ENCODE measurements around the gene HERC5.

The HERC5 gene

DNA sequence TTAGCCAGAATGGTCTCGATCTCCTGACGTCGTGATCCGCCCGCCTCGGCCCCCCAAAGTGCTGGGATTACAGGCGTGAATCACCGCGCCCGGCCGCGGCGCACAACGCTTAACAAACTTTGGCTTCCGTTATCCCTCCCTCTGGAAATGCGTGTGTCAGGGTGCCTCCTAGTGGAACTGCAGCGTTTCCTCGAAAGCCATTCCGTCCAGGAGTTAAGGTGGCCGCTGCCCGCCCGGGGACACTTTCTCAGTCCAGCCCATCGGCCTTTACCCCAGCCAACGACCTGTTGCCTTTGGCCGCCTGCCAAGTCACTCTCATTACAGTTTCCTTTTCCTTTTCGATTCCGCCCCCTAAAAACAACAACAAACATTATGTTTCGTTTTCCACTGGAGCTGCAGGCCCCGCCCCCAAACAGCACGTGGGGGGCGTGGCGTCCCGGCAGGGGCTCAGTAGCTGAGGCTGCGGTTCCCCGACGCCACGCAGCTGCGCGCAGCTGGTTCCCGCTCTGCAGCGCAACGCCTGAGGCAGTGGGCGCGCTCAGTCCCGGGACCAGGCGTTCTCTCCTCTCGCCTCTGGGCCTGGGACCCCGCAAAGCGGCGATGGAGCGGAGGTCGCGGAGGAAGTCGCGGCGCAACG is at the start of gene HERC5:
Gene HERC5, plus strand, starts transcription at position 450 of the 637 bp plus-strand sequence. Its CDS starts 151 bp downstream, at position 601.
- TF ChIP-seq, protein P1, sequence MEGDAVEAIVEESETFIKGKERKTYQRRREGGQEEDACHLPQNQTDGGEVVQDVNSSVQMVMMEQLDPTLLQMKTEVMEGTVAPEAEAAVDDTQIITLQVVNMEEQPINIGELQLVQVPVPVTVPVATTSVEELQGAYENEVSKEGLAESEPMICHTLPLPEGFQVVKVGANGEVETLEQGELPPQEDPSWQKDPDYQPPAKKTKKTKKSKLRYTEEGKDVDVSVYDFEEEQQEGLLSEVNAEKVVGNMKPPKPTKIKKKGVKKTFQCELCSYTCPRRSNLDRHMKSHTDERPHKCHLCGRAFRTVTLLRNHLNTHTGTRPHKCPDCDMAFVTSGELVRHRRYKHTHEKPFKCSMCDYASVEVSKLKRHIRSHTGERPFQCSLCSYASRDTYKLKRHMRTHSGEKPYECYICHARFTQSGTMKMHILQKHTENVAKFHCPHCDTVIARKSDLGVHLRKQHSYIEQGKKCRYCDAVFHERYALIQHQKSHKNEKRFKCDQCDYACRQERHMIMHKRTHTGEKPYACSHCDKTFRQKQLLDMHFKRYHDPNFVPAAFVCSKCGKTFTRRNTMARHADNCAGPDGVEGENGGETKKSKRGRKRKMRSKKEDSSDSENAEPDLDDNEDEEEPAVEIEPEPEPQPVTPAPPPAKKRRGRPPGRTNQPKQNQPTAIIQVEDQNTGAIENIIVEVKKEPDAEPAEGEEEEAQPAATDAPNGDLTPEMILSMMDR (IDR thresholded peaks at IDR 0.05; ENCODE audit: insufficient read depth, low read depth, low read length, missing control alignments): peak; percentile 26
- peak; percentile 97 for DNase-seq (ENCODE audit: low read depth)
- H3K4me3 ChIP-seq (ENCODE audit: low read depth, low read length): peak within 1 kb of the TSS; percentile 97

DNA sequence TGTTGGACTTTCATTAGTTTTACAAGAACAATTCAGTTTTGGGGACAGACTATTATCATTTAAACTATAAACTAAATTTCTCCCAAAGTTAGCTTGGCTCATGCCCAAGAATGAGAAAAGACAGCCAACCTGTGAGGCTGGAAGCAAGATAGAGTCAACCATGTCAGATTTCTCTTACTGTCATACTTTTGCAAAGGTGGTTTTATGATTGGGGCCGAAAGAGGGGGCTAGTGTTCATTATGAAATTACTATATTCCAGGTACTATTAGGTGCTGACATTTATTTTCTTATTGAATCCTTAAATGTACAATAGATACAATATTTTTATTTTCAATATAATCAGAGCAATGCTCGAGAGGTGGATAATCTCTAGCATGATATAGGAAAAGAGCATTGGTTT is 47.7 kb upstream of the HERC5 start:
- no peak overlapping the region for H3K4me3 ChIP-seq (ENCODE audit: low read depth, low read length)
- no peak for DNase-seq (ENCODE audit: low read depth)
- TF ChIP-seq, protein P1 (IDR thresholded peaks at IDR 0.05; ENCODE audit: insufficient read depth, low read depth, low read length, missing control alignments): no peak

DNA sequence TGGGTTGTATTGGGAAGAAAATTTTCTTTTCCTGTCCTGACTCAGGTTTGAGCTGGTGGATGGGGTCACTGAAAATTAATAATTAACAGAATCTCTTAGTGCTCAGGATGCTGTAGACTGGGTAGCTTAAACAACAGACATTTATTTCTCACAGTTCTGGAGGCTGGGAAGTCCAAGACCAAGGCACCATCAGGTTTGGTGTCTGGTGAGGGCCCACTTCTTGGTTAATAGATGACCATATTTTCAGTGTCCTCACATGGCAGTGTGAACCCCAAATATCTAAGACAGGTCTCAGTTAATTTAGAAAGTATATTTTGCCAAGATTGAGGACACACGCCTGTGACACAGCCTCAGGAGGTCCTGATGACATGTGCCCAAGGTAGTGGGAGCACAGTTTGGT is 47.1 kb upstream of the HERC5 start:
- no peak for DNase-seq (ENCODE audit: low read depth)
- TF ChIP-seq, protein P1 (IDR thresholded peaks at IDR 0.05; ENCODE audit: insufficient read depth, low read depth, low read length, missing control alignments): no peak
- H3K4me3 ChIP-seq (ENCODE audit: low read depth, low read length): no peak overlapping the region

DNA sequence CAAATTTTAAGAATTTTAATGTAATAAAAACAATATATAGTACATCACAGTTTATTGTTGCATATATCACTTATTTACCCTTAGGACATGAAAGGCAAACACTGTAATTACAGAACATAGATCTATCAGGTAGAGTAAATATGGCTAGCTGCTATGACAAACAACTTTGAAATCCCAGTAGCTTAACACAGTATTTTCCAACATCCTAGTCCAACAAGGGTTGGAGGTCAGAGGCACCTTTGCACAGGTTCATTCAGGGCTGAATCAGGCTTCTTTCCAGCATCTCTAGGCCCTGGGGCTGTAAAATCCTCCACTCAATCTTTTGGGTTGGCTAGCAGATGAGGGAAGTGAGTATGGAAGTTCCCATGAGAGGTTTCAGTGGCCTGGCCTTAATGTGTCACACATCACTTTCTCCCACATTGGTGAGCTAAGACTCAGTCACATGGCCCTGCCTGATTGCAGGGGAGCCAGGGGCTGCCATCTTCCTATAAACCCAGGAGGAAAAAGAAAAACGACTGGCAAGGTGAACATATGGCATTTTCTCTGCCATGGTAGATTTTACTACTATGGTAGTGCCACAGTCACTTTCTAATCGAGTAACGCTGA is 45.3 kb upstream of the HERC5 start:
- TF ChIP-seq, protein P1 (IDR thresholded peaks at IDR 0.05; ENCODE audit: insufficient read depth, low read depth, low read length, missing control alignments): no peak
- peak; percentile 16 for DNase-seq (ENCODE audit: low read depth)
- H3K4me3 ChIP-seq (ENCODE audit: low read depth, low read length): no peak overlapping the region

DNA sequence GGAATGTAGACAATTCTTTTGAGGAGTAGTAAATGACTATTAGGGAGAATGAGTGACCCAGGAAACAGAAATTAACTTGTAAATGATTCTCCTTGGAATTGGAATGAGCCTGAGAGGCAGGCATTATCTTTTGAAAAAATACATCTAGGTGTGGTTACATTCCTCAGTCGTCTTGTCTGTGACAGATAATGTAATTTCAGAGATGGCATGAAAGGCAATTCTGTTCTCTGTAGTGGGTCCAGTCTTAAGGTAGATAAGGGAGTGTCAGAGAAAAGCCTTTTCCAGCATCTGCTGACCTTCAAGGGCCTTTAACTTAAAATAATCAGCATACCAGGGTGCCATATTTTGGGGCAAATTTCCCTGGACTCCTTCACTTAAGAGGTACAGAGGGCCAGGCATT is 43.1 kb upstream of the HERC5 start:
- no peak for DNase-seq (ENCODE audit: low read depth)
- H3K4me3 ChIP-seq (ENCODE audit: low read depth, low read length): no peak overlapping the region
- TF ChIP-seq, protein P1 (IDR thresholded peaks at IDR 0.05; ENCODE audit: insufficient read depth, low read depth, low read length, missing control alignments): no peak

DNA sequence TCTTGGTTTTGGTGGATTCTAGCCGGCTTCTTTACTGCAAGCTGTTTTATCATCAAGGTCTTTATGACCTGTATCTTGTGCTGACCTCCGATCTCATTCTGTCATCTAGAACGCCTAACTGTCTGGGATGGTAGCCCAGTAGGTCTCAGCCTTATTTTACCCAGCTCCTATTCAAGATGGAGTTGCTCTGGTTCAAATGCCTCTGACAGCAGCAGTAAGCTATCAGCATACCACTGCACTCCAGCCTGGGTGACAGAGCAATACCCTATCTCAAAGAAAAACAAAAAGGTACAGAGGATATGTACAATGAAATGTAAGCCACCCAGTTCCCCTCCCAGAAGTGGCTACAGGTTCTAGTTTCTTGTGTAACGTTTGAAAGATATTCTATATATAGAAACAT is 42.2 kb upstream of the HERC5 start:
- no peak for DNase-seq (ENCODE audit: low read depth)
- H3K4me3 ChIP-seq (ENCODE audit: low read depth, low read length): no peak overlapping the region
- TF ChIP-seq, protein P1 (IDR thresholded peaks at IDR 0.05; ENCODE audit: insufficient read depth, low read depth, low read length, missing control alignments): no peak

DNA sequence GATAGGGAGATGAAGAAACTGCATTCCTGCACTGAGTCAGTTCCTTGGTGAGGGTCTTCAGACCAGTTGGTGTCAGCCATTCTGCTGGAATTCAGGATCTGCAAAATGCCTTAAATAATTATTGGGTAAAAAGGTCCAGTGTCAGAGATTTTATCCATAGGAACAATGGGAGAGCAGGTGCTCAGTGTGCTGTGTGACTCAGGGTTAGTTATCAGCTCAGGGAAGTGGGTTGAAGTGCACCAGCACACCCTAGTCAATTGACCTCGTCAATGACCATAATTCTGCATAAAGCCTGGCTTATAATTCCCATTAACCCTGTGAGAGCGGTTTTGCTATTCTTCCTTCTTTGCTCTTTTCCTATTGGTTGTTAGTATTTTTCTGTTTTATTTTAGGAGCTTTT is 40.9 kb upstream of the HERC5 start:
- DNase-seq (ENCODE audit: low read depth): no peak
- no peak overlapping the region for H3K4me3 ChIP-seq (ENCODE audit: low read depth, low read length)
- TF ChIP-seq, protein P1 (IDR thresholded peaks at IDR 0.05; ENCODE audit: insufficient read depth, low read depth, low read length, missing control alignments): no peak
